SIG-M5 treated with dmso at 0.1 percent for 504 hours (cell line): Measurements from ENCODE around the gene WNT7B.

Experiments
- DNase-seq: peaks from one replicate; lab custom pipeline; 2025; ENCODE audit not compliant: unreplicated experiment; lab: John Stamatoyannopoulos, UW

Gene WNT7B

DNA sequence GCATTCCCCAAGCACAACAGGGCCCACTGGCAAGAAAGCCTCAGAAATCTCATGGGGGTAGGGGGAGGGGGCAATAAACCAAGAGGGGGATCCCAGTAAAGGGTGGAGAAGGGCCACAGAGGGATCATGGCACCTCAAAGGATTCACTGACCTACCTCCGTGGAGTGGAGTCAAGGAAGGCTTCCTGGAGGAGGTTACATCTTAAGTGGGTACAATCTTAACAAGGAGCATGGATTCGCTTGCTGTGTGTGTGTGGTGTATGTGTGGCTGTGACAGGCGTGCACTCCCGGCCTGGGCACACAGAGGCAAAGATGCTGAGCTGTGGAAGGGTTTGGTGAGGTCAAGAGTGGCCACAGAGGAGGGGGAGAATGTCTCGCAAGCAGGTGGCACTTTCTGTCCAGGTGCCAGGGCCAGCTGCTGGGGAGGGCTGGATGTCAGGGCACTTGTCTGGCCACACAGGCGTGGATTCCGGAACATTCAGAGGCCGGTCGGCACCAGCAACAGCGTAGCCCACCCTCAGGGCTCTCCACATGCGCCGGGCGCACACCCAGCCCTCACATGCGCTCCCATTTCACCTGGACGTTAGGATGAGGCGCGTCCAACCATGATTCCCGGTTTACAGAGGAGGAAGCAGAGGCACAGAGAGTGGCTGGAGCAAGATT lies 43.3 kb downstream of the WNT7B start:
- no peak for DNase-seq

GRCh38 chr22:45932071-45932470 lies 44.9 kb downstream of the WNT7B start:
- DNase-seq = no peak

DNA sequence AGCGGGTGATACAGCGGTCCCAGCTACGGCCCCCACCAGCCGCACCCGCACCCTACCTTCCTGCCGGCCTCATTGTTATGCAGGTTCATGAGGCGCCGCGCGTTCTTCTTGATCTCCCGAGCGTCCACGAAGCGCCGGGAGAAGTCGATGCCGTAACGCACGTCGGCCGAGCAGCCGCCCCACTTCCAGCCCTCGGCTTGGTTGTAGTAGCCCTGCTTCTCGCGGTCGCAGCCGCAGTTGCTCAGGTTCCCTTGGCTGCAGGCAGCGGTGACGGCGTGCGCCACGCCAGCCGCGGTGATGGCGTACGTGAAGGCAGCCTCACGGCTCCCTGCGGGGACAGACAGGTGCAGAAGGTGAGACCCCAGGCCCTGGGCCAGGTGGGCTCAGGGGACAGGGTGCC lies 45.9 kb downstream of the WNT7B start:
- DNase-seq = no peak

DNA sequence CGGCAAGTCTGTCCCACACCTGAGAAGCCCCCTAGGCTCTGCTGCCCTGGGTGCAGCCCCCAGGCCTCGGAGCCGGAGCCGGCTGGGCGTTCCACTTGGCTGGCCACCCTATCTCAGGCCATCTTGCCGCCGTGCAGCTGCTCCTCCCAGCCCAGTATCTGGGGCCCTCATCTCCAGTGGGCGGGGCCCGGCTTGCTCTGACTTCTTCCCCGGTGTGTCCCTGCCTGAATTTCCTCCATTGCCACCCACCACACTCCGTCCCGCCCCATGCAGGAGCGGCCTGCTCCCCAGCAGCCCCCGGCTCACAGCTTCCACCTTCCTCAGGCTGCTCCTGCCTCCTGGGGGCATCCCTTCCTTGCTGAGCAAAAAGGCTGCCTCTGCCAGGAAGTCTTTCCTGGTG lies 46.6 kb downstream of the WNT7B start:
- DNase-seq = no peak

DNA sequence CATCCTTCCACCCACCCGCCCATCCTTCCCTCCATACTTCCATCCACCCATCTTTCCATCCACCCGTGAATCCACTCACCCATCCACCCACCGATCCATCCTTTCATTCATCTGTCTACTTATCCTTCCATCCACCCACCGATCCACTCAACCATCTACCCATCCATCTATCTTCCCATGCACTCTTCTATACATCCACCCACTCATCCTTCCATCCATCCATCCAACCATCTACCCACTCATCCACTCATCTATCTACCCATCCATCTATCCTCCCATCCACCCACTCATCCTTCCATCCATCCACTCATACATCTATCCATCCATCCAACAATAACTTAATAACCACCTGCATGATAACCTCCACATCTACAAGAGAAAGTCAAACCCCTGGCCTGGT lies 47.3 kb downstream of the WNT7B start:
- DNase-seq = no peak

GRCh38 chr22:45928726-45929368 lies 48.1 kb downstream of the WNT7B start:
- no peak for DNase-seq

DNA sequence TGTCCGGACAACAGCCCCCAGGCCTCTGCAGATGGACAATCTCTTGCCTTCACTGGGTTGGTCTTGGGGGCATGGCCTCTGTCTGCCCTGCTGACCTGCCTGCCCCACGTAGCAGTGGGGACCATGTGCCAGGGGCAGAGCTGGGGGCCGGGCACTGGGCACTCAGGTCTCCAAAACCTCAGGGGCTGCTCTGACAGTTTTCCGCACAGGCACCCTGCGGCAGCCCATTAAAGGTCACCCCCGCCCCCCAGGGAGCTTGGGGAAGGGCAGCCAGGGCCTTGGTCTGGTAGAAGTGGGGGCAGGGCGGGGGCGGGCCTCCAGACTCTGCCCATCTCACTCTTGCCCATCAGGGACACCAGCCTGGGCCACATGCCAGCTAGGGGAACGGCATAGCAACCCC lies 49.9 kb downstream of the WNT7B start:
- no peak for DNase-seq

GRCh38 chr22:45926433-45926832 lies 50.5 kb downstream of the WNT7B start:
- no peak for DNase-seq

GRCh38 chr22:45925811-45926351 lies 51.1 kb downstream of the WNT7B start:
- no peak for DNase-seq

GRCh38 chr22:45923835-45924234 lies 53.1 kb downstream of the WNT7B start:
- no peak for DNase-seq

DNA sequence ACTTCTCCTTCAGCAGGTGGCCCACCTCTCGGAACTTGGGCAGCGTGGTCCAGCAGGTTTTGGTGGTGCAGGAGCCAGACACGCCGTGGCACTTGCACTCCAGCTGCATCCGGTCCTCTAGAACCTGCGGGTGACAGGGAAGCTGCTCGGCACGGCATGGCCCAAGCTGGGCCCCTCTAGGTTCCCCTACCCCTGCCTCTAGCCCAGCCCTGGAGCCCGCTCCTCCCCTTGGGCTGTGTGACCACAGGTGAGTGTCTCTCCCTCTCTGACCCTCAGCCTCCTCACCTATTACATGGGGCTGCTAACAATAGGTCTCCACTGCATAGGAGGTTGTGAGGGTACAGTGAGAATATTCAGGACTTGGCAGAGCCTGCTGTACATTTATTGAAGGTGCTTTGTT lies 53.8 kb downstream of the WNT7B start:
- DNase-seq = no peak

DNA sequence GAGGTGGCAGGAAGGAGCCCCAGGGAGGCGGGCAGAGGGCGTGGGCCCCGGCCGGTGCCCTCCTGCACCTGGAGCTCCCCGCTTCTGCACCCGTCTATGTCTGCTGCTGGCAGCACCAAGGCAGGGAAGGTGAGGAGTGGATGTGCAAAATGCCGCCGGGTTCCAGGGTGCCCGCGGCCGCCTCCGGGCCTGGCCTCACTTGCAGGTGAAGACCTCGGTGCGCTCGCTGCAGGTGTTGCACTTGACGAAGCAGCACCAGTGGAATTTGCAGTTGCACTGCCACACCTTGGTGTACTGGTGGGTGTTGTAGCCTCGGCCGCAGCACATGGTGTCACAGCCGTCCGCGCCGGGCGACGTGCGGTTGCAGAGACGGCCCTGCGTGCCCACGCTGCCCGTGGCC lies 54.3 kb downstream of the WNT7B start:
- no peak for DNase-seq

DNA sequence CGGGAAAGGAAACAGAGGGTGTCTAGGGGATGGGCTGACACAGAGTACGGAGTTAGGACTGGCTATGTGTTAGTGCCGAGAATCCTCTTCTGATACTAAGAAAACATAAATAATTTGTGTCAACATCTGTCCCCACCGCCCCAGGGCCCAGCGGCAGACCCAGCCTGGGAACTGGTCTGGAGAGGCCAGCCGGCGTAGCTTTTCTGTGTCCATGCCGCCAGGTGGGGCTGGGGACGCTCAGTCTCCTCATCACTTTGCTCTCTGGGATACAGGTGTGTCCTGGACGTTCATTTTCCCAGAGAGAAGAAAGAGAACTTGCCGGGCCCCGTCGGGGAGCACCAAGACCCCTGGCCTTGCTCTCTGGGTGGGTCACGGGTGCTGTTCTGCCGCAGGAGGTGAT lies 54.7 kb downstream of the WNT7B start:
- no peak for DNase-seq

DNA sequence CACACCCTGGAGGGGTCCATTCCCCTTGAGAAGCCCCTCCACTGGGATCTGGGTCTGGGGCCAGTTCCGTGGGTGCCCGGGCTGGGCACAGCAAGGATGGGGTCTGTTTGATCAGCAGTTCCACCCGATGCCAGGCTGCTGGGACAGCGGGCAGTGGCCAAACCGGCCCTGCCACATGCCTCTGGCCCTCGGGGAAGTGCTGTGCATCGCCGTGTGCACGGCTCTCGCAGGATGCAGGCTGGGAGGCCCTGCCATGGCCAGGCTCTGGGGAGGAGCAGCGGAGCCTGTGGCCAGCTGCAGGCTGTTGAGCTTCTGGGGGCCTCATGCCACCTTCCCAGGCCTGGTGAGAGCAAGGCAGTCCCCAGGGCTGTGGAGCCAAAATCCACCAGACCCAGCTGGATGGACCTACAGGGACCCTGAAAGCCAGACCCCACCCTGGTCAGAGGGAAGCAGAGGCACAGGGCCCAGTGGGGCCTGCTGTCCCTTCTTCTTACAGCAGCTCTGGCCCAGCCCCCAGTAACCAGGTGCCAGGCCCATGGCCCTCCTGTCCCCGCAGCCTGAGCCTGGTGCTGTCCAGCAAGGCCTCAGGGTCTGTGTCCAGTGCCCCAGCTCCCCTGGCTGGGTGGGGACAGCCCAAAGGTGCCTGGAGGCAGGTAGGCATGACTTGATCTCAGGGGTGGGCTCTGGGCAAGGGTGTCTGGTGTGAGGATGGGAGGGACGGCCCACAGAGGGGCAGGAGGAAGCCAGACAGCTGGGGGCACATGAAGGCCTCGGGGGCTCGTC lies 57.3 kb downstream of the WNT7B start:
- DNase-seq = no peak

- DNase-seq = no peak
Observed at GRCh38 chr22:45918459-45919370, 58.2 kb downstream of the WNT7B start.

- DNase-seq = no peak
Observed at GRCh38 chr22:45917700-45918458, 59.1 kb downstream of the WNT7B start.

- no peak for DNase-seq
Observed at GRCh38 chr22:45917146-45917545, 59.8 kb downstream of the WNT7B start.

DNA sequence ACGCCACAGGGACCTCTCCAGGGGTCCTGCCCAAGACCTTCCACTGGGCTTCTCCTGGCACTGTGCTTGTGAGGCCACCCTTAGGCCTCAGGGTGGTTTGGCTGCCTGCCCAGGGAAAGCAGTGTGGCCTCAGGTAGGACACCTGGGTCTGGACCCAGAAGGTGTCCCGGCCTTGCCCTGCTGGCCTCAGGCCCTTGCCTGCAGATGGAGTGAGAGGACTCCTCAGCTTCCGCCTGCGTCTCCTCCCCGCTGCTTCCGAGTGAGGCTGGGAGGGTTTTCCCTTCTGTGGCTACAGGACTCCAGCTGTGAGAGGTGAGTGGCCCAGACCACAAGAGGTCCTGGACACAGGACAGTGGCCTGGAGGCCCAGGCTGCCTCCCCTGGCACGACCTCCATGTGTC lies 60.4 kb downstream of the WNT7B start:
- no peak for DNase-seq

GRCh38 chr22:45915841-45916240 lies 61.1 kb downstream of the WNT7B start:
- DNase-seq = no peak

DNA sequence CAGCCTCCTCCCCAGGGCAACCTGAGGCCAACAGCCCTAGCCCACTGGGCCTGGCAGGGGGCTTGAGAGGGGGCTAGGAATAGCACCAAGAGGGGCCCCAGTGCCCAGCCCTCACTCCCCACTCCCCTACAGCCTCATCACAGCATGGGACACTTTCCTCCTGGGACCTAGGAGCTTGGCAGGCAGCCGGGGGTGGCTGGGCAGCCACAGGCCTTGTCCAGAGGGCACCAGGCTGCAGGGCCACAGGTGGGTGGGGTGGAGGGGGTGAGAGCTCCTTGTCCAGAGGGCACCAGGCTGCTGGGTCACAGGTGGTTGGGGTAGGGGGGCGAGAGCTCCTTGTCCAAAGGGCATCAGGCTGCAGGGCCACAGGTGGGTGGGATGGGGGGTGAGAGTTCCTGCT lies 61.8 kb downstream of the WNT7B start:
- no peak for DNase-seq
